GM18858 (cell line): ENCODE measurements around the gene CWF19L1.

Source experiments
- ATAC-seq: cut with Tn5 transposase; IDR thresholded peaks from one replicate; pipeline ENCODE4 v1.9.1; 2021; ENCODE audit not compliant: unreplicated experiment

The CWF19L1 gene

GRCh38 chr10:100253041-100253440, 14.4 kb downstream of the CWF19L1 start:
- ATAC-seq = no peak

GRCh38 chr10:100248820-100249219, 18.6 kb downstream of the CWF19L1 start:
- no peak for ATAC-seq

DNA sequence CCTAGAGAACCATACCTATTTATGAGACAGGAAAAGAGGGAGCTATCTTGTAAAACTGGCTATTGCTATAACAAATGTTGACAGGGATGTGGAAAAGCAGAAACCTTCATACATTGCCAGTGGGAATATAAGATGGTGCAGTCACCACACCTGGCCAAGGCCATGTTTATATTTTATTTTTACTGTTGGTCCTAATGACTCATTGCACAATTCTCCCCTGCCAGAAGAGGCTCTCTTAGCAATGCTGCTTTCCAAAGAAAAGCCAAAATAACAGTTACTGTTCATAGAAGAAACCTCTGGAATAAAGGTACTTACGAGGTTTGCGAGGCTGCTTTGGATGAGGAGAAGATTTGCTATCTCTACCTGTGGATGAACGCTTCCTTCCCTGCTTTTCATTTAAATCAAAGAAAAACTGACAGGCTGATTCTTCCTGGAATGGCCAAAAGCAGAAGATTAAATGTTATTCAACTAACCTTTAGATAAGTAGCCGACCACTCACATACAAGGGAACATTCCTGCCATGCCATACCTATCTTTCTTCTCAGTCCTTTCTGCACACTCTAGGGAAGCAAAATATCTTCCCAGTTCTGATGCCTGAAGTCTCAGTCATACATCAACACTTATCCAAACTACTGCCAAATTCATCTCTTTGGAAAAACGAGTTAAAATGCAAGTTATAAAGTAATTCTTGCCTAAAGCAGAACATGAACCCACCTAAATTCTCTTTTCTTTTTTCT, 21.8 kb downstream of the CWF19L1 start:
- no peak for ATAC-seq

DNA sequence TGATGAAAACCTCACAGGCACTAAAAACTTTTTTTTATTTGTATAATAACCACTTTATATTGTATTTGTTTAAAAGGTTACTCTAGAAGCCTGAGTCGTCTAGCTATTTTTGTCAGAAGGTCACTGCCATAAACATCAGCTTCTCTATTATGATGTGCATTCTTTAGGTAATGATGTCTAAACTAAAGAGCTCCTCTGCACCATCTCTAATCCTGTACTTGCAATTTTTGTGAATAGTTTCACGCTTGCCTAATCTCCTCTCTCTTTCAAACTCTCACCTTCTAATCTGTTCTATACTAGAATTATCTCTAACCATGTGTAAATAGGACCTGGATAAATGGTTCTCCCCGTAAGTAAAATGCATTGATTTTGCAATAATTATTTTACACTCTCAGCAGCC, 27.6 kb downstream of the CWF19L1 start:
- no peak for ATAC-seq

- ATAC-seq = no peak
Measured at GRCh38 chr10:100238429-100238828, 29.0 kb downstream of the CWF19L1 start.

GRCh38 chr10:100232101-100232500, 35.3 kb downstream of the CWF19L1 start:
- ATAC-seq = no peak

DNA sequence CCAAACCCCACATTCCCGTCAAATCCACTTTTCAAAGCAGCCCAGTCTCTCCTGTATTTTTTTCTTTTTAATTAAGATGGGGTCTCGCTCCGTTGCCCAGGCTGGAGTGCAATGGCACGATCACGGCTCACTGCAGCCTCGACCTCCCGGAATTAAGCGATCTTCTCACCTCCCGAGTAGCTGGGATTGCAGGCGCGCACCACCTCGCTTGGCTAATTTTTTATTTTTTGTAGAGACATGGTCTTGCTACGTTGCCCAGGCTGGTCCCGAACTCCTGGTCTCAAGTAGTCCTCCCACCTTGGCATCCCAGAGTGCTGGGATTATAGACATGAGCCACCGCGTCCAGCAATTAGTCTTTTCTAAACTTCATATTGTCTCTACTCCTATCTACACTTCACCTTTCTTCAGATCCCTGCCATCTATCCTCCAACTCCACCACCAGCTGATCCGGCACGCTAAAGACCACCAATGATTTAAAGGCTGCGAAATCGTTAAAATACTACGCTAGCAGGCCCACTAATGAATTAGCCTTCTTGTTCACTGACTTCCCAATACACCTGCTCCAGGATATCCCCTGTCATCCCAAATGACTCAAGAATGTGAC, 37.5 kb downstream of the CWF19L1 start:
- no peak for ATAC-seq

GRCh38 chr10:100223879-100224278, 43.6 kb downstream of the CWF19L1 start:
- ATAC-seq = no peak

- ATAC-seq = no peak
Measured at GRCh38 chr10:100222529-100222928, 44.9 kb downstream of the CWF19L1 start.

DNA sequence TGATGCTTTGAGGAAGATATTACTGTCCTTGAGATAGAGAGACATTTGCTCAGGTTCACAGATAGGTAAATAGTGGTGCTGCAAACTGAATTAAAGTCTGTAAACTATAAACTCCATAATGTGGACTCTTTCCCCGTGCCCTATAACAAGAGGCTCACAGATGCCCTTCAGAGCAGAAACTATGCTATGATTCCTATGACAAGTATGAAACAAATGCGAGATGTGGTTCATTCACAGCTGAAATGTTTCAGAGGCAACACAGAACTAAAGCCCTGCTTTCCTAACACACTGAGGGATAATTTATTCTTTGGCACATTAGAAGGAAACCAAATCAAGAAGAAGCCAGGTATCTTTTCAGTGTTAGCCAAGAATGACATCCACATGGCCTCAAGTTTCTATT, 51.4 kb downstream of the CWF19L1 start:
- no peak for ATAC-seq

GRCh38 chr10:100209303-100209702, 58.1 kb downstream of the CWF19L1 start:
- ATAC-seq = no peak

GRCh38 chr10:100208276-100208675, 59.2 kb downstream of the CWF19L1 start:
- ATAC-seq = no peak

- no peak for ATAC-seq
Measured at GRCh38 chr10:100204370-100204769, 63.1 kb downstream of the CWF19L1 start.

DNA sequence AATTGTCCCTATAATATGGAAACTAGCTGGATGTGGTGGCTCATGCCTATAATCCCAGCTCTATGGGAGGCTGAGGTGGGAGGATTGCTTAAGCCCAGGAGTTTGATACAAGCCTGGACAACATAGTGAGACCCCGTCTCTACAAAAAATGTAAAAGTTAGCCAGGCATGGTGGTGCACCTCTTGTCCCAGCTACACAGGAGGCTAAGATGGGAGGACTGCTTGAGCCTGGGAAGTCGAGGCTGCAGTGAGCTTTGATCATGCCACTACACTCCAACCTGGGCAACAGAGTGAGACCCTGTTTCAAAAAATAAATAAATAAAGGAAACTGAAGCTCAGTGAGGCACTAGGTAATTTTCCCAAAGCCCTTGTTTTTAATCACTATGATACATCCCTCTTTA, 65.9 kb downstream of the CWF19L1 start:
- ATAC-seq = no peak

DNA sequence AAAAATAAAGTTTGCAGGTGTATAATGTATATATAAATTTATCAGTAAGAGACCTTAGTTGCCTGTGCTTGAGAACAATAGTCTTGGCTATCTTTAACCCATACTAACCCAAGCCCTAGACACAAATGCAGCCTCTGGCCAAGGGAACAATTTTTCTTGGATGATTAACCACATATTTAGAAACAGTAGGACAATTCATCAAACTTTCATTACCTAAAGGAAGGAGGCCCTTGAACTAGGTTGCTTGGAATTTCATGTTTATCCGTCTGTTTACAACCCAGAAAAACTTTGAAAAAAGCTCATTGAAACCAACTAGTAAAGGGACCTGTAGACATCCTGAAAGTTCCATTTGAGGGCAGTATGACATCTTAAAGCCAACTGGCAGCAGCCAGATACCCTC, 72.7 kb downstream of the CWF19L1 start:
- no peak for ATAC-seq

DNA sequence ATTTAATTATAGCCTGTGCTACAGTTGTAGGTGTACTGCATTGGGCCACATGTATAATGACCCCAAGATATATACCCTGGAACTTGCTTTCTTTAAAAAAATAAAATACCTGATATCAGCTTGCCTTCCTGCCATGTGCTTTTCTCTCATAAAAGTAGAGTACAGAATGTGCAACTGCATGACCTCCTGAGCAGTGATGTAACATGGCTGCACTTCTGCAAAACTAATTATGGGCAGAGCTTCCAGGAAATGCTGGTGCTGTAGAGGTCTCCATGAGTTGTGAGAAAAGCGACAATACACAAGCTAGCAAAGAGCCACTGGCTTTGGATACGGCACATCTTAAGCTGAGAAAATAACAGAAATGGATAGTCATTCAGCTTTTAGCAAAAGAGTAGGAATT, 75.1 kb downstream of the CWF19L1 start:
- no peak for ATAC-seq

DNA sequence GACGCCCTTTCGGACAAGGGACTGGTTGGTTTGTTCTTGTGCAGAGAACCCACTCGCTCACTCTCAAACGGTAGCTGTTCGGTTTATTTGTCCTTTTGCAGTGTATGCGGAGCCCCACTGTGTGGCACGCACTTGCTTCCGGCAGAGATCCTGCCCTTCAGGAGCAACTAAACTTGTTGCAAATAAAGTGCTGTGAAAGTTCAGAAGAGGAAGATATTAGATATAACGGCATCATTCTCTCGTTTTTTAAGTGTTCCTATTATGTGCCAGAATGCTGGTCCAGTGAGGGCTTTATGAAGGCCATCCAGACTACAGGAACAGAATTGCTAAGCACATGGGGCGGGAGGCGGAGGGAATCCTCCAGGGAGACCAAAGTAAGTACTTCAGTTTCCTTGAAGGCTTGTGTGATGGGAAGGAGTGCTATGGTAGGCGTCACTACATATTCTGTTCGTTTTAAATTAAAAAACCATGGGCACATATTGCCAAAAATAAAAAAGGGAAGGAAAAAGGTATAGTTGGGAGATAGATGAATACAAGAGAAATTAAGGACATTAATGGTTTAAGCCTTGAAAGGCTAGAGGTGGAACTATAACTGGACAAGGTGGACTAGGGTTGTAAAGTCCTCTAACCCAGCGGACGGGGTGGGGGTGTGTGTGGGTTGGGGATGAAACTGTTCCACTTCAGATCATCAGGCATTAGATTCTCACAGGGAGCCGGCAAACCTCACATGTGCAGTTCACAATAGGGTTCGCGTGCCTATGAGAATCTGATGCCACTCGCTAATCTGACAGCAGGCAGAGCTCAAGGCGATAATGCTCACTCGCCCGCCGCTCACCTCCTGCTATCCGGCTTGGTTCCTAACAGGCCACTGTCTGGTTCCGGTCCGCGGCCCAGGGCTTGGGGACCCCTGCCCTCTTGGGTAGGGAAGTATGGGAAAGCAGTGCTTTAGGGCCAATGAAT, 80.9 kb downstream of the CWF19L1 start:
- peak; percentile 29 for ATAC-seq

- ATAC-seq = peak; percentile 60
Measured at GRCh38 chr10:100185364-100186252, 81.8 kb downstream of the CWF19L1 start, which contains the start of gene ERLIN1. ERLIN1 (minus strand) TSS chr10:100186029; CDS start chr10:100185626, 403 bp downstream.

DNA sequence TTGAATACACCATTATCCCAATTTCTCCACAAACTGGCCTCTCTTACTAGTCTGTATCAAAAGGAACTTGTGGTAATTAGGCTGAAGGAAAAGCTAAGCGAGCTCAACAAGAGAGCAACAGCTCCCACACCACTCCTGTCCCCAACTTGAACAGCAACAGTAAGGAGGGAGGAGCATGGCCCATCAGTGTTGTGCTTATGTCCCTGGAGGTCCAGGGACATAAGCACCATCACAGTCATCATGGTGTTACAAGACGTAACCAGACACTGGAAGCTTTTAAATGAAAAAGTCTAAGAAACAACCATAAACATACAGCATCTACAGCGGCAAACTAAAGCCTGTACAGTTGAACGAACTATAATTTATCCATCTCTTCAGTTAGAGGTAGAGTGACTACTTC, 82.6 kb downstream of the CWF19L1 start:
- ATAC-seq = no peak

DNA sequence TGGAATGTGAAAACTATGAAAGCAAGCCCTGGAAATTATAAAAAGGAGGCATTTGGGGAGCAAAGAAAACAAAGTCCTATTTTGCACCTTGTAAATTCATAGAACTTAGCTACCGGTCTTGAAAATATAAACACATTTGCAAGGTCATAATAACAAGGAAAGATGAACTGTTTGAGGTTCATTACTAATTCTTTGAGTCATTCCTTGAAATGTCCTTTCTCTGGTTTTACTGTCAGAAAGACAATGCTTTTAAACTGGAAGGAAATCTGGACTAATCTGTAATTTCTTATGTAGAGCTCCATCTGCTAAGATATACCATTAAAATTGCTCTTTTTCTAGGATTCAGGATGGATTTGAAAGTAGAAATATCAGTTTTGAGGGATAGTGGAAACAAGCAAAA, 83.0 kb downstream of the CWF19L1 start:
- no peak for ATAC-seq

DNA sequence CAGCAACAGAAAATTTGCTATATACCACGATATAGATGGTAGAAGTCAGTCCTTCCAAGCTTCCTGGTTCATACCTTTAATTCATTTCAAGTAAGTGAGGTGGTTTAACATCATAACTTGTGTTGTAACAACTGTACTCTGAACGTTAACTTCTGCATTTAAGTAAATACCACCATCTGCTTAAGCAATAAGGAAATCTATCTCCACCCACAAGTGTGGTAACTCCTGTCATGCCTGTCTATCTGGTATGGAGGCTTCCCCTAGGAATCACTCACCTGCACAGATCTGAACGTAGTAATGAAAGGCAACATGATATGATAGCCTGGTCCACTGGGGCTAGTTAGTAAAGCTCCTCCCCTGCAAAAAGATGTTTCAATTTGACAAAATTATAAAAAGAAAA, 84.0 kb downstream of the CWF19L1 start:
- ATAC-seq = no peak
